Activated CD8-positive, alpha-beta T cell treated with anti-CD3 and anti-CD28 coated beads for 36 hours (primary cell): ENCODE measurements around the gene PEG3. TPM values are rescaled to one million over a fixed set of nuclear protein-coding genes. Genes with fewer than 3 reads are reported as not detected.

Experiments
- ATAC-seq: fragments of 200-7000 bp; cut with Tn5 transposase; one replicate; pipeline ENCODE4 v1.10.0; 2021; ENCODE audit warnings: mild to moderate bottlenecking, moderate library complexity
- CTCF ChIA-PET: fragments of 350-600 bp; sonication (Branson Sonifier 250); formaldehyde crosslinking; loops from one replicate; lab custom pipeline; 2021; ENCODE audit warnings: antibody characterized with exemption; lab: Charles Lee
- POLR2A ChIA-PET: fragments of 350-600 bp; sonication (Branson Sonifier 250); formaldehyde crosslinking; loops from one replicate; lab custom pipeline; 2021; ENCODE audit warnings: antibody characterized with exemption; lab: Charles Lee
- DNase-seq: peaks from one replicate; pipeline ENCODE4 v3.0.0-alpha.2; 2020
- H3K27ac Mint-ChIP-seq: one replicate; pipeline ENCODE4 v1.8.0; 2021; ENCODE audit warnings: mild to moderate bottlenecking, mixed read lengths
- H3K27me3 Mint-ChIP-seq: one replicate; pipeline ENCODE4 v1.8.0; 2021; ENCODE audit warnings: mixed read lengths
- H3K36me3 Mint-ChIP-seq: one replicate; pipeline ENCODE4 v1.8.0; 2021; ENCODE audit warnings: low read depth, mixed read lengths
- H3K4me1 Mint-ChIP-seq: one replicate; pipeline ENCODE4 v1.8.0; 2021; ENCODE audit warnings: low read depth, mixed read lengths
- H3K4me3 Mint-ChIP-seq: one replicate; pipeline ENCODE4 v1.8.0; 2021; ENCODE audit warnings: mild to moderate bottlenecking, moderate library complexity, mixed read lengths
- H3K9me3 Mint-ChIP-seq: one replicate; pipeline ENCODE4 v1.8.0; 2021; ENCODE audit warnings: mixed read lengths
- intact Hi-C: fragments of 100-400 bp; cut with micrococcal nuclease; formaldehyde crosslinking; loops from one replicate; pipeline ENCODE4 v1.10.0; 2022
- total RNA-seq, 2 experiments: library from RNA; stranded (reverse); gene quantifications; one replicate each; pipeline ENCODE4 v1.2.3, GENCODE V29; 2021
- TF ChIP-seq, protein P1 (sequence below): fragments of 200-600 bp; IDR thresholded peaks from one replicate; pipeline ENCODE4 v1.8.0; 2022; ENCODE audit warnings: antibody characterized with exemption, mild to moderate bottlenecking

PEG3 gene
- total RNA-seq, 2 experiments from 2014 or later = 0.09 to 0.16 TPM

DNA sequence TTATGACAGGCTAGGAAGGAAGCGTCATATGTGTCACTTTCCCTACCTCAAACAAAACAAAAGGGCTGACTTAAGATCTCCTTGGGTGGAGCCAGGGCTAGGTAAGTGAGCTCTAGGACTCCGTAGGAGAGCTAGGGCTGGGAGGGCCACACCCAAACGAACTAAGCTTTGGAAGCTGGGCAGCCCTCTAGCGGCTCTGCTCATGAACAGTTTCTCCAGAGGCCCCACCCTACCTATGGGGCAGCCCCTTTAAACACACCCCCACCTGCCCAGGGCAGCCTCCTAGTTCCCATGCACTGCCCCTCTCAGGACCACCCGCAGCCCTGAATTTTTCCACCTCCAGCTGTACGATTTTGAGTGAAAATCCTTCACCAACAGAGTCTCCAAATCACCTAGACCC, 3.5 kb downstream of the PEG3 start:
- ATAC-seq (no peak), DNase-seq (no peak)
- intact Hi-C loops = no loop called here
- Mint-ChIP-seq H3K27ac (no peak overlapping the region), H3K4me1 (peaks cover 2% of the 10 kb centered on the region), H3K4me3 (peak overlapping the region; percentile 34), H3K9me3 (peaks cover 46% of the 10 kb centered on the region), H3K36me3 (peaks cover 26% of the 10 kb centered on the region), H3K27me3 (peaks cover 24% of the 10 kb centered on the region)
- TF ChIP-seq, protein P1, sequence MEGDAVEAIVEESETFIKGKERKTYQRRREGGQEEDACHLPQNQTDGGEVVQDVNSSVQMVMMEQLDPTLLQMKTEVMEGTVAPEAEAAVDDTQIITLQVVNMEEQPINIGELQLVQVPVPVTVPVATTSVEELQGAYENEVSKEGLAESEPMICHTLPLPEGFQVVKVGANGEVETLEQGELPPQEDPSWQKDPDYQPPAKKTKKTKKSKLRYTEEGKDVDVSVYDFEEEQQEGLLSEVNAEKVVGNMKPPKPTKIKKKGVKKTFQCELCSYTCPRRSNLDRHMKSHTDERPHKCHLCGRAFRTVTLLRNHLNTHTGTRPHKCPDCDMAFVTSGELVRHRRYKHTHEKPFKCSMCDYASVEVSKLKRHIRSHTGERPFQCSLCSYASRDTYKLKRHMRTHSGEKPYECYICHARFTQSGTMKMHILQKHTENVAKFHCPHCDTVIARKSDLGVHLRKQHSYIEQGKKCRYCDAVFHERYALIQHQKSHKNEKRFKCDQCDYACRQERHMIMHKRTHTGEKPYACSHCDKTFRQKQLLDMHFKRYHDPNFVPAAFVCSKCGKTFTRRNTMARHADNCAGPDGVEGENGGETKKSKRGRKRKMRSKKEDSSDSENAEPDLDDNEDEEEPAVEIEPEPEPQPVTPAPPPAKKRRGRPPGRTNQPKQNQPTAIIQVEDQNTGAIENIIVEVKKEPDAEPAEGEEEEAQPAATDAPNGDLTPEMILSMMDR = no peak
- ChIA-PET CTCF (no interaction called here), POLR2A (no interaction called here)

- DNase-seq (no peak), ATAC-seq (no peak)
- H3K27me3 Mint-ChIP-seq = peaks cover 22% of the 10 kb centered on the region
- no peak overlapping the region for H3K4me3 Mint-ChIP-seq
- CTCF ChIA-PET = no interaction called here
- no peak overlapping the region for H3K27ac Mint-ChIP-seq
- peaks cover 44% of the 10 kb centered on the region for H3K9me3 Mint-ChIP-seq
- TF ChIP-seq, protein P1 = no peak
- POLR2A ChIA-PET = no interaction called here
- peaks cover 24% of the 10 kb centered on the region for H3K36me3 Mint-ChIP-seq
- intact Hi-C loops = no loop called here
- peaks cover 2% of the 10 kb centered on the region for H3K4me1 Mint-ChIP-seq
Measured at GRCh38 chr19:56836059-56836458, 4.5 kb downstream of the PEG3 start.

GRCh38 chr19:56835401-56835800, 5.1 kb downstream of the PEG3 start:
- peaks cover 21% of the 10 kb centered on the region for H3K36me3 Mint-ChIP-seq
- peaks cover 41% of the 10 kb centered on the region for H3K9me3 Mint-ChIP-seq
- H3K4me1 Mint-ChIP-seq = peaks cover 2% of the 10 kb centered on the region
- ATAC-seq (no peak), DNase-seq (no peak)
- H3K27ac Mint-ChIP-seq = no peak overlapping the region
- intact Hi-C loops = no loop called here
- ChIA-PET CTCF (no interaction called here), POLR2A (no interaction called here)
- TF ChIP-seq, protein P1 = no peak
- H3K4me3 Mint-ChIP-seq = no peak overlapping the region
- H3K27me3 Mint-ChIP-seq = peaks cover 19% of the 10 kb centered on the region

DNA sequence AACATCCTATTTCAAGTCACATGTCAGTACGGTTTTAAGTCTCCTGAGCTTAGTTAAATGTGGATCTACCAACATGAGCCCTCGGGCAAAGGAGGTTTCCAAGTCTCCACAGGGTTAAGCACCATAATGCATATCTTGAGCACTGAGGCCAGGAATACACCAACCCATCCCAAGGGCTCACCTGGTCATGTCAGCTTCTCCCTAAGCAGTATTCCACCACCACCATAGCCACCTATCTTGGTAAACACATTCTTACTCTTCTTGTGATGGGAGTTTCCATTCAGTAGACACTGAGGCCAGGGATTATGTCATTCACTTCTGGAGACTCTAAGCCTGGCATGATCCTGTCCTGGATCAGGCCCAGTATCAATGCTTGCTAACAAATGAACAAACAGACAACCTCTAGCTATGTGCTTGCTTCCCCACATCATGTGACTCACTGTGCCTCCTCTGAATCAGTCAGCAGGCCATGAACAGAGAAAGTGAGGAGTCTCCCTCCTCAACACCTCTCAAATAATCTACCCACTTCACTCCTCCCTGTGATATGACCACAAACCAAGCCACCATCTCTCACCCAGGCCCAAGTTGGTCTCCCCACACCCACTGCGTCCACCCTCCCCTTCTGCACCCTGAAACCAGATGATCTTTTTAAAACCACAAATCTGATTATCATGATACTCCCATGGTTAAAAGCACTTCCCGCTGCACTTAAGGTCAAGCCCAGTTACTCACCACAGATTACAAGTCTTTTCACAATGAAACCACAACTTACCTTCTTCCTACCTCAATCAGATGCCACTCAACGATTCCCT, 5.8 kb downstream of the PEG3 start:
- H3K4me3 Mint-ChIP-seq = no peak overlapping the region
- intact Hi-C loops = no loop called here
- H3K36me3 Mint-ChIP-seq = peaks cover 21% of the 10 kb centered on the region
- ChIA-PET CTCF (no interaction called here), POLR2A (no interaction called here)
- TF ChIP-seq, protein P1 = no peak
- H3K27ac Mint-ChIP-seq = no peak overlapping the region
- peaks cover 43% of the 10 kb centered on the region for H3K9me3 Mint-ChIP-seq
- H3K4me1 Mint-ChIP-seq = peaks cover 2% of the 10 kb centered on the region
- ATAC-seq = no peak
- DNase-seq = no peak
- peaks cover 19% of the 10 kb centered on the region for H3K27me3 Mint-ChIP-seq

DNA sequence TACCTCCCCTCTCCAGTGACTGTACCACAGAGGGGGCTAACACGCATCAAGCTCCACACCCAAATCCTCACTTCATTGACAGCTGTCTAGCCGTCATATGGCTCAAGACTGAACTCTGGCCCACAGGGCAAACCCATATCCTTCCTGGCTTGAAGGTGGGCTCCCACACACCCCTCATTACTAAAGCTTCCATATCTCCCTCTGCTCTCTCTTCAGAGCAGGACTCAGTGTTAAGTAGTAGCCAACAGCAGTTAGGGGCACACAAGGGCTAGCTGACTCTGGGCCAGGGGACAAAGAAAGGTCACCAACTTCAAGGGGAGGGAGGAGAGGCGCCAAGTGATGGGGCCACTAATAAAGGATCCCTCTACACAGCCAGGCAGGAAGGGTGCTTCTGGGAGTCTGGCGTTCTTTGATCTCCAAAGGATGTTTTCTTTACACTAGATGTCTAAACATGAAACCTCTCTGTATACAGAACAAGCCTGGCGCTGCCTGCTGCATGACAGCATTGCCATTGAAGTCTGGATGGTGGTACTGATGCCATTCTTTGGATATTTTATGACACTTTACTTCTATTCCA, 8.1 kb downstream of the PEG3 start:
- Mint-ChIP-seq H3K4me1 (no peaks in the 10 kb centered on the region), H3K36me3 (peaks cover 7% of the 10 kb centered on the region), H3K27me3 (peaks cover 6% of the 10 kb centered on the region), H3K4me3 (no peak overlapping the region), H3K9me3 (peaks cover 33% of the 10 kb centered on the region), H3K27ac (no peak overlapping the region)
- DNase-seq (no peak), ATAC-seq (no peak)
- POLR2A ChIA-PET = no interaction called here
- TF ChIP-seq, protein P1 = no peak
- CTCF ChIA-PET = no interaction called here
- intact Hi-C loops = no loop called here
